K562 (cell line): ENCODE results near the gene TRIAP1. TPM values are rescaled to one million over a fixed set of nuclear protein-coding genes. Genes with fewer than 3 reads are reported as not detected.

Experiments
- ARID2 ChIP-seq: fragments of 450-650 bp; IDR thresholded peaks from 2 replicates; pipeline ENCODE4 v1.6.1; 2017; ENCODE audit warnings: antibody characterized with exemption, mild to moderate bottlenecking
- C11orf30 ChIP-seq: fragments of 450-650 bp; IDR thresholded peaks from 2 replicates; pipeline ENCODE4 v1.6.1; 2016; ENCODE audit warnings: low read depth, mild to moderate bottlenecking
- CREB1 ChIP-seq, 2 experiments: sonication (generic) in 1 of 2; formaldehyde crosslinking in 1 of 2; IDR thresholded peaks; 2 replicates each; pipeline versions ENCODE4 v1.6.1 to v1.8.0; 2012 to 2022; ENCODE audit warnings: inconsistent platforms in 1 of 2, mild to moderate bottlenecking in 1 of 2, missing genetic modification reagents in 1 of 2, moderate library complexity in 1 of 2
- DLX4 ChIP-seq: fragments of 250-450 bp; sonication (Bioruptor Pico); IDR thresholded peaks from 2 replicates; pipeline ENCODE4 v1.6.1; 2021; ENCODE audit warnings: mild to moderate bottlenecking
- DMBX1 ChIP-seq: fragments of 250-450 bp; sonication (Bioruptor Pico); IDR thresholded peaks from 2 replicates; pipeline ENCODE4 v1.8.0; 2022; ENCODE audit warnings: inconsistent platforms, mild to moderate bottlenecking, moderate library complexity, borderline replicate concordance
- EHMT2 ChIP-seq: fragments of 450-650 bp; IDR thresholded peaks from 2 replicates; pipeline ENCODE4 v1.6.1; 2018; ENCODE audit warnings: antibody characterized with exemption
- GABPA ChIP-seq: fragments of 200-800 bp; sonication (Bioruptor generic); conservative IDR thresholded peaks from 2 replicates; pipeline ENCODE4 v1.6.1; 2016; ENCODE audit warnings: low read depth, missing genetic modification characterization, missing compliant biosample characterization
- HCFC1 ChIP-seq: IDR thresholded peaks from 2 replicates; pipeline ENCODE4 v1.6.1; 2012; ENCODE audit warnings: low read depth, low read length, improper control_type of control experiment
- KLF13 ChIP-seq: fragments of 450-650 bp; IDR thresholded peaks from 2 replicates; pipeline ENCODE4 v1.6.1; 2016; ENCODE audit warnings: missing genetic modification characterization, low read depth, mild to moderate bottlenecking, missing compliant biosample characterization, moderate library complexity, borderline replicate concordance
- NFIC ChIP-seq: fragments of 450-650 bp; IDR thresholded peaks from 2 replicates; pipeline ENCODE4 v1.6.1; 2017; ENCODE audit warnings: mild to moderate bottlenecking, inconsistent platforms
- PHB2 ChIP-seq: fragments of 450-650 bp; IDR thresholded peaks from 2 replicates; pipeline ENCODE4 v1.6.1; 2017; ENCODE audit warnings: low read depth
- PPARD ChIP-seq: fragments of 250-450 bp; sonication (Bioruptor Pico); IDR thresholded peaks from 2 replicates; pipeline ENCODE4 v1.8.0; 2022; ENCODE audit warnings: inconsistent platforms, mild to moderate bottlenecking, moderate library complexity
- RBM25 ChIP-seq: fragments of 200-400 bp; formaldehyde crosslinking; IDR thresholded peaks from 2 replicates; pipeline ENCODE4 v1.6.1; 2018; ENCODE audit warnings: low read length, low read depth, moderate library complexity; ENCODE audit not compliant: severe bottlenecking
- SMAD1 ChIP-seq: fragments of 150-350 bp; IDR thresholded peaks from 2 replicates; pipeline ENCODE4 v1.6.1; 2014; ENCODE audit warnings: low read length, low read depth; ENCODE audit not compliant: partially characterized antibody
- SMARCC2 ChIP-seq: fragments of 450-650 bp; IDR thresholded peaks from 2 replicates; pipeline ENCODE4 v1.6.1; 2017; ENCODE audit warnings: antibody characterized with exemption, moderate library complexity, mild to moderate bottlenecking, low read depth
- TEAD2 ChIP-seq: fragments of 450-650 bp; IDR thresholded peaks from 2 replicates; pipeline ENCODE4 v1.6.1; 2016; ENCODE audit warnings: missing genetic modification characterization, control low read depth, missing compliant biosample characterization
- XRCC5 ChIP-seq: fragments of 200-400 bp; formaldehyde crosslinking; IDR thresholded peaks from 2 replicates; pipeline ENCODE4 v1.6.1; 2017; ENCODE audit warnings: low read depth, mild to moderate bottlenecking, low read length
- ZNF146 ChIP-seq: IDR thresholded peaks from one replicate; pipeline ENCODE4 v1.6.1; 2018; ENCODE audit warnings: missing compliant biosample characterization; ENCODE audit not compliant: unreplicated experiment
- ZNF224 ChIP-seq: sonication (generic); formaldehyde crosslinking; IDR thresholded peaks from 2 replicates; pipeline ENCODE4 v1.8.0; 2022; ENCODE audit warnings: mild to moderate bottlenecking, missing genetic modification reagents
- polyA plus RNA-seq, 8 experiments: library from polyadenylated mRNA; depleted of rRNA in 4 of 8; stranded (reverse) in 5 of 8; unstranded in 3 of 8; fragments of >200 nt; fragmentation: Nextera tagmentation in 2 of 8; fragmentation: Illumina TruSeq in 1 of 8; extraction: Ambion mirVana in 2 of 8; extraction: Trizol in 1 of 8; gene quantifications; 2 replicates each; pipeline versions ENCODE4 v1.2.1 to v1.2.3, GENCODE V29; 2011 to 2014; ENCODE audit warnings: inconsistent platforms in 1 of 8, missing spikeins in 1 of 8
- total RNA-seq, 7 experiments: library from RNA; depleted of rRNA in 6 of 7; stranded (reverse); fragments of >200 nt in 6 of 7; fragmentation: Illumina TruSeq in 2 of 7; extraction: Trizol in 2 of 7; gene quantifications; 2 replicates each; pipeline versions ENCODE4 v1.2.1 to v1.2.3, GENCODE V29; 2011 to 2021; ENCODE audit warnings: low replicate concordance in 1 of 7
- TF ChIP-seq, protein P1 (sequence below): fragments of 250-450 bp; sonication (Bioruptor Pico); IDR thresholded peaks from 2 replicates; pipeline ENCODE4 v1.5.0; 2021; ENCODE audit warnings: mild to moderate bottlenecking, borderline replicate concordance
- TF ChIP-seq, protein P2 (sequence below): fragments of 250-450 bp; sonication (Bioruptor Pico); IDR thresholded peaks from 2 replicates; pipeline ENCODE4 v1.8.0; 2021; ENCODE audit warnings: moderate library complexity, mild to moderate bottlenecking, inconsistent platforms
- TF ChIP-seq, protein P3 (sequence below): sonication (generic); formaldehyde crosslinking; IDR thresholded peaks from 2 replicates; pipeline ENCODE4 v1.8.0; 2023; ENCODE audit warnings: mild to moderate bottlenecking, missing genetic modification reagents

Gene TRIAP1
- total and polyA plus RNA-seq, 9 of the 15 experiments (the other 6 are each of a cell fraction or from before 2014, with no cell fraction given) = 37.3 to 354 (median 65.4) TPM

DNA sequence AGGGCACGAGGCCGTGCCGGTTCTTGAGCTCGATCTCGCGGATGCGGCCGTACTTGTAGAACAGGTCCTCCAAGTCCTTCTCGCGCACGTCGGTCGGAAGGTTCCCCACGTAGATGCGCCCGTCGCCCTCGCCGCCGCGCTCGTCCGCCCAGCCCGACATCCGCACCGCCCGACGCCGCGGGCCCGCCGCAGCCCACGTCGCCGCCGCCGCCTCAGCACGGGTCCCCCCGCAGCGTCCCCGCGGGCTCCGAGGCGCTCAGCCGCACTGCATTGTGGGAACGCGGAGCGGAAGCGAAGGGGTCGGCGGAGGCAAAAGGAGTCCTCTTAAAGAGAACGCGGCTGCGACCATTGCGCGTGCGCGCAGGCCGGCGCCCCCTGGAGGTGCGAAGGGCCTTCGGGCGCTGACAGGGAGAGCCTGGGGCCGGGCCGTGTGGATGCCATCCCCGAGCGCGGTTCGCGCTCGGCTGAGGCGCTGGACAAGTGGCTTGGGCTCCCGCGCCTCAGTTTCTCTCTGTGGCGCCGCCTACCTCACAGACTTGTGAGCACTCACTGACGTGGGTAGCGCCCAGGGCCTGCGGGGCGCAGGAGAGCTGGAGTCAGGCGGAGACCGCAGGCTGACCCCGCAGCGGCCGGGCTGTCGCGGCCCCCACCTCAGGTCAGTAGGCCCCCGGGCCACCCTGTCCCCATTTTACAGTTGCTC lies 23.4 kb upstream of the TRIAP1 start, which contains the start of gene SRSF9 (continued):
- TF ChIP-seq EHMT2 (no peak), GABPA (tag) (peak; percentile 75), SMAD1 (peak; percentile 85), ARID2 (0 out of 2 replicates have a peak, but pooled peaks have one; percentile 9), C11orf30 (peak; percentile 29), ZNF146 (CRISPR knock-in tag) (no peak), PHB2 (no peak), CREB1 (IDR thresholded peaks at IDR 0.05) (peak; percentile 23), CREB1 (CRISPR knock-in tag; IDR thresholded peaks at IDR 0.05) (0 out of 2 replicates have a peak, but pooled peaks have one; percentile 38), NFIC (no peak), HCFC1 (peak; percentile 77), RBM25 (peak; percentile 24), KLF13 (tag) (no peak), ZNF224 (CRISPR knock-in tag) (no peak), DLX4 (CRISPR knock-in tag) (no peak), PPARD (CRISPR knock-in tag) (no peak), TEAD2 (tag) (no peak), DMBX1 (CRISPR knock-in tag) (peak; percentile 46; the same call in 1 of the 2 replicates), SMARCC2 (no peak), XRCC5 (peak; percentile 89; the same call in 1 of the 2 replicates)
- TF ChIP-seq, protein P1, sequence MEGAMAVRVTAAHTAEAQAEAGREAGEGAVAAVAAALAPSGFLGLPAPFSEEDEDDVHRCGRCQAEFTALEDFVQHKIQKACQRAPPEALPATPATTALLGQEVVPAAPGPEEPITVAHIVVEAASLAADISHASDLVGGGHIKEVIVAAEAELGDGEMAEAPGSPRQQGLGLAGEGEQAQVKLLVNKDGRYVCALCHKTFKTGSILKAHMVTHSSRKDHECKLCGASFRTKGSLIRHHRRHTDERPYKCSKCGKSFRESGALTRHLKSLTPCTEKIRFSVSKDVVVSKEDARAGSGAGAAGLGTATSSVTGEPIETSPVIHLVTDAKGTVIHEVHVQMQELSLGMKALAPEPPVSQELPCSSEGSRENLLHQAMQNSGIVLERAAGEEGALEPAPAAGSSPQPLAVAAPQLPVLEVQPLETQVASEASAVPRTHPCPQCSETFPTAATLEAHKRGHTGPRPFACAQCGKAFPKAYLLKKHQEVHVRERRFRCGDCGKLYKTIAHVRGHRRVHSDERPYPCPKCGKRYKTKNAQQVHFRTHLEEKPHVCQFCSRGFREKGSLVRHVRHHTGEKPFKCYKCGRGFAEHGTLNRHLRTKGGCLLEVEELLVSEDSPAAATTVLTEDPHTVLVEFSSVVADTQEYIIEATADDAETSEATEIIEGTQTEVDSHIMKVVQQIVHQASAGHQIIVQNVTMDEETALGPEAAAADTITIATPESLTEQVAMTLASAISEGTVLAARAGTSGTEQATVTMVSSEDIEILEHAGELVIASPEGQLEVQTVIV = no peak
- TF ChIP-seq, protein P2, sequence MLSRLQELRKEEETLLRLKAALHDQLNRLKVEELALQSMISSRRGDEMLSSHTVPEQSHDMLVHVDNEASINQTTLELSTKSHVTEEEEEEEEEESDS (CRISPR knock-in tag) = no peak
- TF ChIP-seq, protein P3, sequence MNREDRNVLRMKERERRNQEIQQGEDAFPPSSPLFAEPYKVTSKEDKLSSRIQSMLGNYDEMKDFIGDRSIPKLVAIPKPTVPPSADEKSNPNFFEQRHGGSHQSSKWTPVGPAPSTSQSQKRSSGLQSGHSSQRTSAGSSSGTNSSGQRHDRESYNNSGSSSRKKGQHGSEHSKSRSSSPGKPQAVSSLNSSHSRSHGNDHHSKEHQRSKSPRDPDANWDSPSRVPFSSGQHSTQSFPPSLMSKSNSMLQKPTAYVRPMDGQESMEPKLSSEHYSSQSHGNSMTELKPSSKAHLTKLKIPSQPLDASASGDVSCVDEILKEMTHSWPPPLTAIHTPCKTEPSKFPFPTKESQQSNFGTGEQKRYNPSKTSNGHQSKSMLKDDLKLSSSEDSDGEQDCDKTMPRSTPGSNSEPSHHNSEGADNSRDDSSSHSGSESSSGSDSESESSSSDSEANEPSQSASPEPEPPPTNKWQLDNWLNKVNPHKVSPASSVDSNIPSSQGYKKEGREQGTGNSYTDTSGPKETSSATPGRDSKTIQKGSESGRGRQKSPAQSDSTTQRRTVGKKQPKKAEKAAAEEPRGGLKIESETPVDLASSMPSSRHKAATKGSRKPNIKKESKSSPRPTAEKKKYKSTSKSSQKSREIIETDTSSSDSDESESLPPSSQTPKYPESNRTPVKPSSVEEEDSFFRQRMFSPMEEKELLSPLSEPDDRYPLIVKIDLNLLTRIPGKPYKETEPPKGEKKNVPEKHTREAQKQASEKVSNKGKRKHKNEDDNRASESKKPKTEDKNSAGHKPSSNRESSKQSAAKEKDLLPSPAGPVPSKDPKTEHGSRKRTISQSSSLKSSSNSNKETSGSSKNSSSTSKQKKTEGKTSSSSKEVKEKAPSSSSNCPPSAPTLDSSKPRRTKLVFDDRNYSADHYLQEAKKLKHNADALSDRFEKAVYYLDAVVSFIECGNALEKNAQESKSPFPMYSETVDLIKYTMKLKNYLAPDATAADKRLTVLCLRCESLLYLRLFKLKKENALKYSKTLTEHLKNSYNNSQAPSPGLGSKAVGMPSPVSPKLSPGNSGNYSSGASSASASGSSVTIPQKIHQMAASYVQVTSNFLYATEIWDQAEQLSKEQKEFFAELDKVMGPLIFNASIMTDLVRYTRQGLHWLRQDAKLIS (CRISPR knock-in tag) = 0 out of 2 replicates have a peak, but pooled peaks have one; percentile 31
